ENCODE data around the gene HK3.

DNA sequence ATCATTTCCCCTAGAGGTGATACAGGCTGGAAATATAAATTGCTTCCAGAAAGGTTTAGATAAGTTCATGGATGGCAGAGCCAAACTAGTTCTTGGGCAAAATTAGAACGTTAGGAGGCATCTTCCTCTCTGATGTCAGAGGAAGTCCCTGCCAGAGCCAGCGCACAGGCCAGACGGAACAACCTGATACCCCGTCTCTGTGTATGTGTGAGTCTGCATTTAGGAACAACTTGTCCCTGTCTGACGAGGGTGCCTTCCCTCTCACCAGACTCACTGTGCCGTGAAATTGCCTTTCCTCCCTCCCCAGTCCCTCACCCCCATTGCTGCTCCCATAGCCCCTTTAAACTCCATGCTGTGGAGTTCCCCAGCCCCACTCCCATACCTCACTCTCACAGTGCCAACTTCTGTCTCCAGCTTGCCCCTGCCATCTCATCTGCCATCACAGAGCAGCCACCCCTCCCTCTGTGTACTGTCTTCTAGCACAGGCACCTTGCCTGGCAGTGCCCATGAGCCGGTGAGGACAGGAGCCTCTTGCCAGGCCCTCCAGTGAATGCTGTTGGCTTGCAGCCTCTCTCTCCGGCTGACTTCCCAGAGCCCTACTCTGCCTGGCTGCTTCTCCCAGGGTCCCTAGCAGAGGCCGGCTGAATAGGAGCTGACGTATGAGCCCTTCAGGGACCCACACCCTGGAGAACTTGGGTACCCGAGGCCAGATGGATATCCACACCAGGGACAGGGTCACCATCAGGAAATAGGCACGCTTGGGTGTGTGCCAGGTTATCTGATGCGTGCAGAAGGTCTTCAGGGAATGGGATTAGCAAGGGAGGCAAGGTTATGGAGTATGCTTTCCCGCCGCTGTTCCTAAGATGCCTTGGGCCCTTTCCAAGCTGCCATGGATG, 62.1 kb downstream of the HK3 start:
- TF ChIP-seq, protein P1, sequence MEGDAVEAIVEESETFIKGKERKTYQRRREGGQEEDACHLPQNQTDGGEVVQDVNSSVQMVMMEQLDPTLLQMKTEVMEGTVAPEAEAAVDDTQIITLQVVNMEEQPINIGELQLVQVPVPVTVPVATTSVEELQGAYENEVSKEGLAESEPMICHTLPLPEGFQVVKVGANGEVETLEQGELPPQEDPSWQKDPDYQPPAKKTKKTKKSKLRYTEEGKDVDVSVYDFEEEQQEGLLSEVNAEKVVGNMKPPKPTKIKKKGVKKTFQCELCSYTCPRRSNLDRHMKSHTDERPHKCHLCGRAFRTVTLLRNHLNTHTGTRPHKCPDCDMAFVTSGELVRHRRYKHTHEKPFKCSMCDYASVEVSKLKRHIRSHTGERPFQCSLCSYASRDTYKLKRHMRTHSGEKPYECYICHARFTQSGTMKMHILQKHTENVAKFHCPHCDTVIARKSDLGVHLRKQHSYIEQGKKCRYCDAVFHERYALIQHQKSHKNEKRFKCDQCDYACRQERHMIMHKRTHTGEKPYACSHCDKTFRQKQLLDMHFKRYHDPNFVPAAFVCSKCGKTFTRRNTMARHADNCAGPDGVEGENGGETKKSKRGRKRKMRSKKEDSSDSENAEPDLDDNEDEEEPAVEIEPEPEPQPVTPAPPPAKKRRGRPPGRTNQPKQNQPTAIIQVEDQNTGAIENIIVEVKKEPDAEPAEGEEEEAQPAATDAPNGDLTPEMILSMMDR (IDR thresholded peaks at IDR 0.05): no peak
- TF ChIP-seq EZH2phosphoT487 (IDR thresholded peaks at IDR 0.05): no peak

All from neural progenitor cell (in vitro differentiated cells).